T-helper 1 cell treated with Interleukin-12 subunit alpha and Interleukin-12 subunit beta and Interleukin-4 antibody, amounts not matched to agents 30 μg/mL and 1 μg/mL, for 36 hours (primary cell): Measurements from ENCODE around the gene GPC2.
"Not testable (repeated sequence)": the region's sequence is repeated elsewhere in the genome, so short reads cannot be mapped to it uniquely, and the experiment has no call there.

Experiments
- H3K27ac Mint-ChIP-seq: one replicate; pipeline ENCODE4 v1.8.0; 2021; ENCODE audit warnings: mild to moderate bottlenecking, mixed read lengths
- H3K27me3 Mint-ChIP-seq: one replicate; pipeline ENCODE4 v1.8.0; 2021; ENCODE audit warnings: low read depth, mixed read lengths
- H3K36me3 Mint-ChIP-seq: one replicate; pipeline ENCODE4 v1.8.0; 2021; ENCODE audit warnings: low read depth, mixed read lengths
- H3K4me1 Mint-ChIP-seq: one replicate; pipeline ENCODE4 v1.8.0; 2021; ENCODE audit warnings: low read depth, mixed read lengths
- H3K4me3 Mint-ChIP-seq: one replicate; pipeline ENCODE4 v1.8.0; 2021; ENCODE audit warnings: mild to moderate bottlenecking, moderate library complexity, mixed read lengths
- H3K9me3 Mint-ChIP-seq: one replicate; pipeline ENCODE4 v1.8.0; 2021; ENCODE audit warnings: mixed read lengths

The GPC2 gene

GRCh38 chr7:100213672-100214071 is 36.5 kb upstream of the GPC2 start:
- peaks cover 63% of the 10 kb centered on the region for H3K4me1 Mint-ChIP-seq
- H3K4me3 Mint-ChIP-seq: no peak overlapping the region
- H3K27me3 Mint-ChIP-seq: no peaks in the 10 kb centered on the region
- peak overlapping the region; percentile 41 for H3K27ac Mint-ChIP-seq
- H3K9me3 Mint-ChIP-seq: no peaks in the 10 kb centered on the region
- peaks cover 11% of the 10 kb centered on the region for H3K36me3 Mint-ChIP-seq

DNA sequence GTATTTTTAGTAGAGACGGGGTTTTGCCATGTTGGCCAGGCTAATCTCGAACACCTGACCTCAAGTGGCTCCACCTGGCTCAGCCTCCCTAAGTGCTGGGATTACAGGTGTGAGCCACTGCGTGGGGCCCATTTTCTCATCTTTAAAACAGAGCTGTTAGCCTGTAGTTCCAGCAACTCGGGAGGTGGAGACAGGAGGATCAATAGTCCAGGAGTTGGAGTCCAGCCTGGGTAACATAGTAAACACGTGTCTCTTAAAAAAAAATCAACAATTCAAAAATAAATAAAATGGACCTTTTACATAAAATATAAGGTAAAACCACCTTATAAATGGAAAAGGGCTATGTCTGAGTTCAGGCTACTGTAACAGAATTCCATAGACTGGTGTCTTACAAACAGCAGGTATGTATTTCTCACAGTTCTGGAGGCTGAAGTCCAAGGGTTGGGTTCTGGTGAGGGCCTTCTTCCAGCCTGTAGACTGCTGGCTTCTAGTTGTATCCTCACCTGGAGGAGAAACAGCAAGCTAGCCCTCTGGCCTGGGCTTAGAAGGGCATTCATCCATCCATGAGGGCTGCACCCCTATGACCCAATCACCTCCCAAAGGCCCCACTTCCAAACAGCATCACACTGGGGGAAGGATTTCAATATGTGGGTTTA is 35.6 kb upstream of the GPC2 start:
- no peak overlapping the region for H3K4me3 Mint-ChIP-seq
- peaks cover 11% of the 10 kb centered on the region for H3K36me3 Mint-ChIP-seq
- peak overlapping the region; percentile 41 for H3K27ac Mint-ChIP-seq

GRCh38 chr7:100211342-100211780 is 34.2 kb upstream of the GPC2 start:
- no peaks in the 10 kb centered on the region for H3K9me3 Mint-ChIP-seq
- H3K36me3 Mint-ChIP-seq: peaks cover 16% of the 10 kb centered on the region
- peak overlapping the region; percentile 98 for H3K27ac Mint-ChIP-seq
- H3K4me1 Mint-ChIP-seq: peaks cover 56% of the 10 kb centered on the region
- no peaks in the 10 kb centered on the region for H3K27me3 Mint-ChIP-seq
- peak overlapping the region; percentile 87 for H3K4me3 Mint-ChIP-seq

More for the DNA sequence above, 35.6 kb upstream of the GPC2 start:
- H3K27me3 Mint-ChIP-seq: no peaks in the 10 kb centered on the region
- peaks cover 65% of the 10 kb centered on the region for H3K4me1 Mint-ChIP-seq
- H3K9me3 Mint-ChIP-seq: no peaks in the 10 kb centered on the region

DNA sequence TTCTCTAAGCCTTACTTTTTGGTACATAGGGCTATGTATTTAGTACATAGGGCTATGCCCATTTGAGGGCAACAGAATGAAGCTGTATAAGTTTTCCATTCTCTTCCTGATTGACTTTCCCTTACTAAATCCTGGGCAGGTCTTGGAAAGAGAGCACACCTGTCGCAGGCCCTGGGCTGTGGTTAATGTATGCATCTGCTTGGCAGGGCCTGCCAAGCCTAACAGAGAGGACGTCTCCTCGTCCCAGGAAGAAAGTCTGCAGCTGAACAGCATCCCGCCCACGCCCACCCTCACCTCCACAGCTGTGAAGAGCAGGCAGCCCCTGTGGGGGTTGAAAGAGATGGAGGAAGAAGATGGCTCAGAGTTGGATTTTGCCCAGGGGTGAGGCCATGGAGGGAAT is 33.6 kb upstream of the GPC2 start:
- H3K9me3 Mint-ChIP-seq: no peaks in the 10 kb centered on the region
- no peaks in the 10 kb centered on the region for H3K27me3 Mint-ChIP-seq
- H3K4me1 Mint-ChIP-seq: peaks cover 54% of the 10 kb centered on the region
- peak overlapping the region; percentile 22 for H3K4me3 Mint-ChIP-seq
- H3K27ac Mint-ChIP-seq: peak overlapping the region; percentile 76
- peaks cover 16% of the 10 kb centered on the region for H3K36me3 Mint-ChIP-seq

DNA sequence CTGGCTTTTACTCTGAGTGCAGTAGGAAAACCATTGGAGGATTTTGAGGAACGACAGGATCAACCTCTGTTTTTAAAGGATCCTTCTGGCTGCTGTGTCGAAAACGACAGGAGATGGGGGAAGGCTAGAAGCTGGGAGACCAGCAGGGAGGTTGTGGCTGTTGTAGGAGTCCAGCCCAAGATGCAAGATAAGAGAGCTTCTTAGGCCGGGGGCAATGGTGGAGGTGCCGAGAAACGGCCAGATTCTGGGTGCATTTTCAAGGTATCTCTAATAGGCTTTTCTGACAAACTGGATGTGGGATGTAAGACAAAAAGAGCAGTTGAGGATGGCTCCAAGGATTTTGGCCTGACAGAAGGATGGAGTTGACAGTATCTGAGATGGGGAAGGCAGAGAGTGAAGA is 32.3 kb upstream of the GPC2 start:
- H3K36me3 Mint-ChIP-seq: peaks cover 14% of the 10 kb centered on the region
- H3K27me3 Mint-ChIP-seq: no peaks in the 10 kb centered on the region
- no peaks in the 10 kb centered on the region for H3K9me3 Mint-ChIP-seq
- H3K4me1 Mint-ChIP-seq: peaks cover 44% of the 10 kb centered on the region
- H3K27ac Mint-ChIP-seq: peak overlapping the region; percentile 86
- H3K4me3 Mint-ChIP-seq: peak overlapping the region; percentile 72

GRCh38 chr7:100208911-100209408 is 31.8 kb upstream of the GPC2 start:
- Mint-ChIP-seq H3K27me3 (no peaks in the 10 kb centered on the region), H3K9me3 (no peaks in the 10 kb centered on the region), H3K36me3 (peaks cover 17% of the 10 kb centered on the region), H3K4me3 (peak overlapping the region; percentile 72), H3K27ac (peak overlapping the region; percentile 86), H3K4me1 (peaks cover 44% of the 10 kb centered on the region)

- Mint-ChIP-seq H3K9me3 (no peaks in the 10 kb centered on the region), H3K36me3 (peaks cover 22% of the 10 kb centered on the region), H3K4me3 (no peak overlapping the region), H3K27me3 (no peaks in the 10 kb centered on the region), H3K27ac (no peak overlapping the region), H3K4me1 (peaks cover 25% of the 10 kb centered on the region)
Observed at GRCh38 chr7:100204454-100204853, 27.3 kb upstream of the GPC2 start.

DNA sequence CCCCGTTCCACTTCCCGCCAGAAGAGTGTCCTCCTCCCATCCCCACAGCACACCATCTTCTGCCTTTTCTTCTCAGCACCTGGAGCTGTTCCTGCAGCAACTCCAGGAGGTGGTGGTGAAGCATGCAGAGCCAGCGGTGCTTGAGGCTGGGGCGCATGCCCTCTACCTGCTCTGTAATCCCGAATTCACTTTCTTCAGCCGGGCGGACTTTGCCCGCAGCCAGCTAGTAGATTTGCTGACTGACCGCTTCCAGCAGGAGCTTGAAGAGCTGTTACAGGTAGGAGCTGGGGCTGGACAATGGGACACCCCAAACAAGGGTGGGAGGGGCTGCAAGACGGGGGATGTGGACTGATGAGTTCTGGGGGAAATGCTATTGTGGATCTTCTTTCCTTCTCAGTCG is 23.5 kb upstream of the GPC2 start:
- Mint-ChIP-seq H3K27me3 (no peaks in the 10 kb centered on the region), H3K4me3 (no peak overlapping the region), H3K27ac (no peak overlapping the region), H3K4me1 (peaks cover 11% of the 10 kb centered on the region), H3K36me3 (peaks cover 20% of the 10 kb centered on the region), H3K9me3 (no peaks in the 10 kb centered on the region)

- Mint-ChIP-seq H3K27ac (no peak overlapping the region), H3K4me1 (peaks cover 10% of the 10 kb centered on the region), H3K36me3 (peaks cover 13% of the 10 kb centered on the region), H3K9me3 (no peaks in the 10 kb centered on the region), H3K4me3 (no peak overlapping the region), H3K27me3 (no peaks in the 10 kb centered on the region)
Observed at GRCh38 chr7:100198266-100198665, 21.1 kb upstream of the GPC2 start.

DNA sequence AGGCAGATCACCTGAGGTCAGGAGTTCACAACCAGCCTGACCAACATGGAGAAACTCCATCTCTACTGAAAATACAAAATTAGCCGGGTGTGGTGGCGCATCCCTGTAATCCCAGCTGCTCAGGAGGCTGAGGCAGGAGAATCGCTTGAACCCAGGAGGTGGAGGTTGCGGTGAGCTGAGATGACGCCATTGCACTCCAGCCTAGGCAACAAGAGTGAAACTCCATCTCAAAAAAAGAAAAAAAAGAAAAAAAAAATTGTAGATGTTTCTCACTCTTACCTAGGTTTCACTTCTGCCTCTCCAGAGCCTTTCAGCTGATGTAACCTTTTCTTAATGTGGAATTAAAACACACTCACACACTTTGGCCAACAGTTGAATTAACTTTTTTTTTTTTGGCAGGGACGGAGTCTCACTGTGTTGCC is 18.7 kb upstream of the GPC2 start:
- not testable (repeated sequence) for H3K9me3 Mint-ChIP-seq, H3K27ac Mint-ChIP-seq, H3K27me3 Mint-ChIP-seq, H3K4me3 Mint-ChIP-seq, H3K36me3 Mint-ChIP-seq
- peaks cover 14% of the 10 kb centered on the region for H3K4me1 Mint-ChIP-seq

DNA sequence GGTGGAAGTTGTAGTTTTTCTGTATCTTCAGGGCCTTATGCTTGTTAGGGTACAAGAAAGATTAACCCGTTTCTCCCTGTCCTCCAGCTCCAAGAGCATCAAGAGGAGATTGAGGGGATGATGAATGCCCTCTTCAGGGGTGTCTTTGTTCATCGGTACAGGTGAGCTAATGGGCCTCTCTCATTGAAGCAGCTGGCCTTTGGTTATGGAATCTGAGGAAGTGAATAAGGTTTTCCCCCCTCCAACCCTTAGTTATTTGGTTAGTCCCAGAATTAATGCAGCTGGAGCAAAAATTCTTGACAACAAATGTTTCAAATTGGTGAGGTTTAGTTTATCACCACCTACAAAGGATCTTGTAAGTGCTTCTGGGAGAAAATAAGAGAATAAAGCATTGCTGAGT is 18.0 kb upstream of the GPC2 start:
- H3K4me1 Mint-ChIP-seq: peaks cover 19% of the 10 kb centered on the region
- H3K27me3 Mint-ChIP-seq: no peaks in the 10 kb centered on the region
- peaks cover 12% of the 10 kb centered on the region for H3K36me3 Mint-ChIP-seq

DNA sequence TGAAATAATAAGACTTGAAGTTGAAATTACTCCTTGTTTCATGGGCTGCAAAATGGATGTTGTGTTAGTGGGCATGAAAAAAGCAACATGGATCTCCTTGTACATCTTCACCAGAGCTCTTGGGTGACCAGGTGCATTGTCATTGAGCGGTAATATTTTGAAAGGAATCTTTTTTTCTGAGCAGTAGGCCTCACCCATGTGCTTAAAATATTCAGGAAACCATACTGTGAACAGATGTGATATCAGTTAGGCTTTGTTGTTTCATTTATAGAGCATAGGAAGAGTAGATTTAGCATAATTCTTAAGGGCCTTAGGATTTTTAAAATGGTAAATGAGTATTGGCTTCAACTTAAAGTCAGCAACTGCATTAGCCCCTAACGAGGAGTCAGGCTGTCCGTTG is 15.8 kb upstream of the GPC2 start:
- Mint-ChIP-seq H3K4me3 (no peak overlapping the region), H3K27ac (no peak overlapping the region)

More for the DNA sequence above, 18.0 kb upstream of the GPC2 start:
- no peak overlapping the region for H3K27ac Mint-ChIP-seq
- H3K9me3 Mint-ChIP-seq: no peaks in the 10 kb centered on the region
- no peak overlapping the region for H3K4me3 Mint-ChIP-seq

DNA sequence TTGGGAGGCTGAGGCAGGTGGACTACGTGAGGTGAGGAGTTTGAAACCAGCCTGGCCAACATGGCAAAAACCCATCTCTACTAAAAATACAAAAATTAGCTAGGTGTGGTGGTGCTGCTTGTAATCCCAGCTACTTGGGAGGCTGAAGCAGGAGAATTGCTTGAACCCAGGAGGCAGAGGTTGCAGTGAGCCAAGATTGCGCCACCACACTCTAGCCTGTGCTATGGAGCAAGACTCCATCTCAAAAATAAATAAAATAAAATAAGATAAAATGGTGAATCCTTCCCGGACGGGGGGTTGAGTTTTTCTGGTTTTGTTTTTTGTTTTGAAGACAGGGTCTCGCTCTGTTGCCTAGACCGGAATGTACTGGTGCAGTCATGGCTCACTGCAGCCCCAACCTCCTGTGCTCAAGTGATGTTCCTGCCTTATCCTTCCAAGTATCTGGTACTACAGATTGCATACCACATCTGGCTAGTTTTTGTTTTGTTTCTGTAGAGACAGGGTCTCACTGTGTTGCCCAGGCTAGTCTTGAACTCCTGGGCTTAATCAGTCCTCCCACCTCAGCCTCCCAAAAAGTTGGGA is 15.2 kb upstream of the GPC2 start:
- not testable (repeated sequence) for H3K27ac Mint-ChIP-seq, H3K4me3 Mint-ChIP-seq, H3K9me3 Mint-ChIP-seq, H3K27me3 Mint-ChIP-seq
- H3K4me1 Mint-ChIP-seq: peaks cover 21% of the 10 kb centered on the region
- H3K36me3 Mint-ChIP-seq: peaks cover 12% of the 10 kb centered on the region

More for the DNA sequence above, 15.8 kb upstream of the GPC2 start:
- Mint-ChIP-seq H3K36me3 (peaks cover 12% of the 10 kb centered on the region), H3K27me3 (no peaks in the 10 kb centered on the region), H3K9me3 (no peaks in the 10 kb centered on the region), H3K4me1 (peaks cover 21% of the 10 kb centered on the region)

GRCh38 chr7:100191775-100192174 is 14.6 kb upstream of the GPC2 start:
- H3K27ac Mint-ChIP-seq: no peak overlapping the region
- H3K36me3 Mint-ChIP-seq: peaks cover 12% of the 10 kb centered on the region
- H3K4me3 Mint-ChIP-seq: no peak overlapping the region

GRCh38 chr7:100190048-100190711 is 13.0 kb upstream of the GPC2 start:
- H3K4me3 Mint-ChIP-seq: no peak overlapping the region
- H3K36me3 Mint-ChIP-seq: peaks cover 12% of the 10 kb centered on the region
- H3K27me3 Mint-ChIP-seq: no peaks in the 10 kb centered on the region
- H3K4me1 Mint-ChIP-seq: peaks cover 21% of the 10 kb centered on the region
- H3K27ac Mint-ChIP-seq: no peak overlapping the region
- H3K9me3 Mint-ChIP-seq: no peaks in the 10 kb centered on the region

More at GRCh38 chr7:100191775-100192174, 14.6 kb upstream of the GPC2 start:
- no peaks in the 10 kb centered on the region for H3K9me3 Mint-ChIP-seq
- H3K27me3 Mint-ChIP-seq: no peaks in the 10 kb centered on the region
- H3K4me1 Mint-ChIP-seq: peaks cover 21% of the 10 kb centered on the region
